HepG2 (cell line): ENCODE data around the gene TREX2. TPM values are rescaled to one million over a fixed set of nuclear protein-coding genes. Genes with fewer than 3 reads are reported as not detected.

Experiments used
- ATAC-seq: fragments of 200-7000 bp; cut with Tn5 transposase; 3 replicates; pipeline ENCODE4 v1.9.1; 2020; ENCODE audit warnings: mild to moderate bottlenecking, moderate library complexity
- BruUV-seq: library from RNA; stranded (reverse); fragments of 400-500 nt; replicated peaks from 2 replicates; lab custom pipeline; 2021; lab: Mats Ljungman, UMichigan
- CTCF ChIA-PET: fragments of 300-600 bp; formaldehyde crosslinking; extraction: SDS; loops from one replicate; lab custom pipeline; 2021; ENCODE audit warnings: low total read pairs, inconsistent platforms, low intra/inter-chr PET ratio; lab: Yijun Ruan, JAX
- POLR2A ChIA-PET: fragments of 350-600 bp; sonication (Branson Sonifier 250); formaldehyde crosslinking; loops from one replicate; lab custom pipeline; 2020; ENCODE audit warnings: antibody characterized with exemption, inconsistent platforms; lab: Yijun Ruan, JAX
- DNase-seq: peaks from one replicate; pipeline ENCODE4 v3.0.0-alpha.2; 2015; ENCODE audit warnings: low spot score
- FAIRE-seq: peaks from 3 replicates; lab custom pipeline; 2011; peaks lifted over from hg19 to GRCh38; lab: Jason Lieb, UNC
- H2AFZ ChIP-seq: one replicate; pipeline ENCODE4 v1.6.1; 2011; ENCODE audit warnings: low read length, inconsistent platforms
- H3K27ac ChIP-seq: fragments of 300-600 bp; 3 replicates; pipeline ENCODE4 v1.8.0; 2011; ENCODE audit warnings: mixed run types, mild to moderate bottlenecking, mixed read lengths, low read length, inconsistent platforms; ENCODE audit not compliant: insufficient read depth; ENCODE audit errors: extremely low read length
- H3K27me3 ChIP-seq, 2 experiments: fragments of 200-600 bp in 1 of 2; 2 replicates in 1 of 2; 3 replicates in 1 of 2; pipeline versions ENCODE4 v1.6.0 to v1.8.0; 2011; ENCODE audit warnings: low read length in 2 of 2, mild to moderate bottlenecking in 2 of 2, moderate library complexity in 2 of 2, inconsistent platforms in 1 of 2; ENCODE audit not compliant: insufficient read depth in 2 of 2, control insufficient read depth in 1 of 2
- H3K36me3 ChIP-seq, 2 experiments: fragments of 200-600 bp in 1 of 2; replicated peaks in 1 of 2; 2 replicates in 1 of 2; 3 replicates in 1 of 2; pipeline versions ENCODE4 v1.5.1 to v1.8.0; 2011; ENCODE audit warnings: low read length in 2 of 2, inconsistent platforms in 1 of 2; ENCODE audit not compliant: insufficient read depth in 2 of 2, control insufficient read depth in 1 of 2
- H3K4me1 ChIP-seq: 2 replicates; pipeline ENCODE4 v1.5.1; 2012; ENCODE audit warnings: low read length, inconsistent platforms; ENCODE audit not compliant: insufficient read depth
- H3K4me2 ChIP-seq: 2 replicates; pipeline ENCODE4 v1.6.0; 2011; ENCODE audit warnings: low read depth, low read length, inconsistent platforms
- H3K4me3 ChIP-seq, 3 experiments: fragments of 200-600 bp in 1 of 3; sonication (generic), shearing (Covaris generic) in 1 of 3; replicated peaks in 1 of 3; 2 replicates each; pipeline ENCODE4 v1.5.1; 2011 to 2016; ENCODE audit warnings: low read length in 3 of 3, inconsistent platforms in 2 of 3, low read depth in 2 of 3, mild to moderate bottlenecking in 2 of 3, control low read depth in 1 of 3, mixed read lengths in 1 of 3; ENCODE audit not compliant: insufficient read depth in 1 of 3
- H3K79me2 ChIP-seq: one replicate; pipeline ENCODE4 v1.6.1; 2011; ENCODE audit warnings: low read length, inconsistent platforms; ENCODE audit not compliant: insufficient read depth
- H3K9ac ChIP-seq: 2 replicates; pipeline ENCODE4 v1.6.0; 2011; ENCODE audit warnings: mild to moderate bottlenecking, low read depth, low read length, inconsistent platforms; ENCODE audit not compliant: insufficient read depth
- H3K9me3 ChIP-seq: 2 replicates; pipeline ENCODE4 v1.5.1; 2012; ENCODE audit warnings: mild to moderate bottlenecking, low read length
- H4K20me1 ChIP-seq: 2 replicates; pipeline ENCODE4 v1.6.0; 2011; ENCODE audit warnings: inconsistent platforms, mild to moderate bottlenecking, low read length, moderate library complexity; ENCODE audit not compliant: insufficient read depth
- CHD2 ChIP-seq: IDR thresholded peaks from 2 replicates; pipeline ENCODE4 v1.6.1; 2011; ENCODE audit warnings: low read depth, low read length, improper control_type of control experiment
- CTCF ChIP-seq: sonication (generic); formaldehyde crosslinking; IDR thresholded peaks from 2 replicates; pipeline ENCODE4 v1.5.0; 2020; ENCODE audit warnings: mild to moderate bottlenecking, missing genetic modification reagents, moderate library complexity
- GZF1 ChIP-seq: sonication (generic); formaldehyde crosslinking; IDR thresholded peaks from 2 replicates; pipeline ENCODE4 v1.5.1; 2020; ENCODE audit warnings: mild to moderate bottlenecking, missing genetic modification reagents
- NFIC ChIP-seq: IDR thresholded peaks from 2 replicates; pipeline ENCODE4 v1.6.1; 2012; ENCODE audit warnings: mild to moderate bottlenecking, low read length, inconsistent platforms
- PATZ1 ChIP-seq: sonication (generic); formaldehyde crosslinking; IDR thresholded peaks from 2 replicates; pipeline ENCODE4 v1.4.0; 2020; ENCODE audit warnings: missing genetic modification reagents
- STAG1 ChIP-seq: sonication (generic); formaldehyde crosslinking; IDR thresholded peaks from 2 replicates; pipeline ENCODE4 v1.4.0; 2020; ENCODE audit warnings: missing genetic modification reagents
- ZBTB21 ChIP-seq: sonication (generic); formaldehyde crosslinking; IDR thresholded peaks from 2 replicates; pipeline ENCODE4 v1.4.0; 2020; ENCODE audit warnings: missing genetic modification reagents
- WGBS: methylation state at CpG from one replicate; pipeline ENCODE4 v1.1.6; 2017; ENCODE audit warnings: low lambda C conversion rate; 5-methylcytosine and 5-hydroxymethylcytosine counted together
- in situ Hi-C: cut with HindIII; loops from 2 replicates; pipeline ENCODE4 v1.10.0; 2017; ENCODE audit warnings: low pct_unique_long_range_greater_than_20kb; ENCODE audit not compliant: extremely low pct_ligation_motif_present
- intact Hi-C: fragments of 100-400 bp; cut with micrococcal nuclease; formaldehyde crosslinking; loops from one replicate; pipeline ENCODE4 v1.10.0; 2022; ENCODE audit not compliant: unreplicated experiment
- polyA plus RNA-seq, 8 experiments: library from polyadenylated mRNA; depleted of rRNA in 3 of 8; stranded (reverse) in 7 of 8; unstranded in 1 of 8; fragments of >200 nt; fragmentation: Illumina TruSeq in 4 of 8; extraction: Trizol in 4 of 8; gene quantifications; 2 replicates each; pipeline versions ENCODE4 v1.2.1 to v1.2.3, GENCODE V29; 2011 to 2016; ENCODE audit warnings: low read depth in 4 of 8, missing spikeins in 1 of 8, mixed read lengths in 1 of 8; ENCODE audit not compliant: insufficient read depth in 1 of 8
- total RNA-seq, 5 experiments: library from RNA; depleted of rRNA; stranded (reverse); fragments of >200 nt; fragmentation: Illumina TruSeq; extraction: Trizol; gene quantifications; 2 replicates each; pipeline ENCODE4 v1.2.3, GENCODE V29; 2016; ENCODE audit warnings: low read depth in 1 of 5
- TF ChIP-seq, protein P1 (sequence below): sonication (generic); formaldehyde crosslinking; IDR thresholded peaks from 2 replicates; pipeline ENCODE4 v1.4.0; 2020; ENCODE audit warnings: low read depth, missing genetic modification reagents
- TF ChIP-seq, protein P2 (sequence below): sonication (generic); formaldehyde crosslinking; IDR thresholded peaks from 2 replicates; pipeline ENCODE4 v1.5.0; 2020; ENCODE audit warnings: mild to moderate bottlenecking, missing genetic modification reagents
- TF ChIP-seq, protein P3 (sequence below): sonication (generic); formaldehyde crosslinking; conservative IDR thresholded peaks from 2 replicates; pipeline ENCODE4 v1.8.0; 2022; ENCODE audit warnings: low read depth, missing genetic modification reagents

The TREX2 gene
- total and polyA plus RNA-seq, 2 of the 13 experiments (the other 11 are each of a cell fraction or from before 2014, with no cell fraction given), result 0.13 to 0.18 TPM

GRCh38 chrX:153492543-153492942 lies 46.7 kb upstream of the TREX2 start:
- BruUV-seq, result no TSS peak
- peak overlapping the region in 1 of 3 experiments; percentile 59; a peak in 1 of 6 replicates for H3K4me3 ChIP-seq
- no peak overlapping the region for H2AFZ ChIP-seq
- H3K79me2 ChIP-seq, result no peaks in the 10 kb centered on the region
- ChIA-PET CTCF (interaction anchor here (1.1 kb wide), 1 partner anchor 32 kb away, joined by 3 read pairs; no protein-coding TSS in a partner anchor), POLR2A (no interaction called here)
- peak overlapping the region; percentile 66 for H3K4me2 ChIP-seq
- no peaks in the 10 kb centered on the region for H4K20me1 ChIP-seq
- peaks cover 74% of the 10 kb centered on the region for H3K4me1 ChIP-seq
- in situ Hi-C loops, result no loop called here
- TF ChIP-seq STAG1 (CRISPR knock-in tag) (peak; percentile 41), CHD2 (no peak), ZBTB21 (CRISPR knock-in tag) (no peak), GZF1 (CRISPR knock-in tag) (peak; percentile 73; the same call in 1 of the 2 replicates), PATZ1 (peak; percentile 21; the same call in 1 of the 2 replicates), NFIC (no peak), CTCF (CRISPR knock-in tag) (peak; percentile 55)
- TF ChIP-seq, protein P1, sequence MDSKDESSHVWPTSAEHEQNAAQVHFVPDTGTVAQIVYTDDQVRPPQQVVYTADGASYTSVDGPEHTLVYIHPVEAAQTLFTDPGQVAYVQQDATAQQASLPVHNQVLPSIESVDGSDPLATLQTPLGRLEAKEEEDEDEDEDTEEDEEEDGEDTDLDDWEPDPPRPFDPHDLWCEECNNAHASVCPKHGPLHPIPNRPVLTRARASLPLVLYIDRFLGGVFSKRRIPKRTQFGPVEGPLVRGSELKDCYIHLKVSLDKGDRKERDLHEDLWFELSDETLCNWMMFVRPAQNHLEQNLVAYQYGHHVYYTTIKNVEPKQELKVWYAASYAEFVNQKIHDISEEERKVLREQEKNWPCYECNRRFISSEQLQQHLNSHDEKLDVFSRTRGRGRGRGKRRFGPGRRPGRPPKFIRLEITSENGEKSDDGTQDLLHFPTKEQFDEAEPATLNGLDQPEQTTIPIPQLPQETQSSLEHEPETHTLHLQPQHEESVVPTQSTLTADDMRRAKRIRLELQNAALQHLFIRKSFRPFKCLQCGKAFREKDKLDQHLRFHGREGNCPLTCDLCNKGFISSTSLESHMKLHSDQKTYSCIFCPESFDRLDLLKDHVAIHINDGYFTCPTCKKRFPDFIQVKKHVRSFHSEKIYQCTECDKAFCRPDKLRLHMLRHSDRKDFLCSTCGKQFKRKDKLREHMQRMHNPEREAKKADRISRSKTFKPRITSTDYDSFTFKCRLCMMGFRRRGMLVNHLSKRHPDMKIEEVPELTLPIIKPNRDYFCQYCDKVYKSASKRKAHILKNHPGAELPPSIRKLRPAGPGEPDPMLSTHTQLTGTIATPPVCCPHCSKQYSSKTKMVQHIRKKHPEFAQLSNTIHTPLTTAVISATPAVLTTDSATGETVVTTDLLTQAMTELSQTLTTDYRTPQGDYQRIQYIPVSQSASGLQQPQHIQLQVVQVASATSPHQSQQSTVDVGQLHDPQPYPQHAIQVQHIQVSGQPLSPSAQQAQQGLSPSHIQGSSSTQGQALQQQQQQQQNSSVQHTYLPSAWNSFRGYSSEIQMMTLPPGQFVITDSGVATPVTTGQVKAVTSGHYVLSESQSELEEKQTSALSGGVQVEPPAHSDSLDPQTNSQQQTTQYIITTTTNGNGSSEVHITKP (CRISPR knock-in tag), result no peak
- TF ChIP-seq, protein P2, sequence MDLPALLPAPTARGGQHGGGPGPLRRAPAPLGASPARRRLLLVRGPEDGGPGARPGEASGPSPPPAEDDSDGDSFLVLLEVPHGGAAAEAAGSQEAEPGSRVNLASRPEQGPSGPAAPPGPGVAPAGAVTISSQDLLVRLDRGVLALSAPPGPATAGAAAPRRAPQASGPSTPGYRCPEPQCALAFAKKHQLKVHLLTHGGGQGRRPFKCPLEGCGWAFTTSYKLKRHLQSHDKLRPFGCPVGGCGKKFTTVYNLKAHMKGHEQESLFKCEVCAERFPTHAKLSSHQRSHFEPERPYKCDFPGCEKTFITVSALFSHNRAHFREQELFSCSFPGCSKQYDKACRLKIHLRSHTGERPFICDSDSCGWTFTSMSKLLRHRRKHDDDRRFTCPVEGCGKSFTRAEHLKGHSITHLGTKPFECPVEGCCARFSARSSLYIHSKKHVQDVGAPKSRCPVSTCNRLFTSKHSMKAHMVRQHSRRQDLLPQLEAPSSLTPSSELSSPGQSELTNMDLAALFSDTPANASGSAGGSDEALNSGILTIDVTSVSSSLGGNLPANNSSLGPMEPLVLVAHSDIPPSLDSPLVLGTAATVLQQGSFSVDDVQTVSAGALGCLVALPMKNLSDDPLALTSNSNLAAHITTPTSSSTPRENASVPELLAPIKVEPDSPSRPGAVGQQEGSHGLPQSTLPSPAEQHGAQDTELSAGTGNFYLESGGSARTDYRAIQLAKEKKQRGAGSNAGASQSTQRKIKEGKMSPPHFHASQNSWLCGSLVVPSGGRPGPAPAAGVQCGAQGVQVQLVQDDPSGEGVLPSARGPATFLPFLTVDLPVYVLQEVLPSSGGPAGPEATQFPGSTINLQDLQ (CRISPR knock-in tag), result no peak
- TF ChIP-seq, protein P3, sequence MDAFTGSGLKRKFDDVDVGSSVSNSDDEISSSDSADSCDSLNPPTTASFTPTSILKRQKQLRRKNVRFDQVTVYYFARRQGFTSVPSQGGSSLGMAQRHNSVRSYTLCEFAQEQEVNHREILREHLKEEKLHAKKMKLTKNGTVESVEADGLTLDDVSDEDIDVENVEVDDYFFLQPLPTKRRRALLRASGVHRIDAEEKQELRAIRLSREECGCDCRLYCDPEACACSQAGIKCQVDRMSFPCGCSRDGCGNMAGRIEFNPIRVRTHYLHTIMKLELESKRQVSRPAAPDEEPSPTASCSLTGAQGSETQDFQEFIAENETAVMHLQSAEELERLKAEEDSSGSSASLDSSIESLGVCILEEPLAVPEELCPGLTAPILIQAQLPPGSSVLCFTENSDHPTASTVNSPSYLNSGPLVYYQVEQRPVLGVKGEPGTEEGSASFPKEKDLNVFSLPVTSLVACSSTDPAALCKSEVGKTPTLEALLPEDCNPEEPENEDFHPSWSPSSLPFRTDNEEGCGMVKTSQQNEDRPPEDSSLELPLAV, result no peak
- TF ChIP-seq, all 625 proteins: peak for 4
- H3K27me3 ChIP-seq, result 0 out of 5 replicates have a peak, but pooled peaks cover 1 to 6% of the 10 kb centered on the region in 2 experiments
- ATAC-seq (peak; percentile 17; the same call in 2 of the 3 replicates), DNase-seq (no peak), FAIRE-seq (no peak)
- H3K36me3 ChIP-seq, result no peaks in the 10 kb centered on the region
- no peaks in the 10 kb centered on the region for H3K9me3 ChIP-seq
- H3K9ac ChIP-seq, result no peak overlapping the region
- intact Hi-C loops, result no loop called here
- no peak overlapping the region for H3K27ac ChIP-seq
- WGBS, result 0% methylated on average over 7 of the region's 12 CpGs
